ENCODE data around the gene RLN3. TPM values are rescaled to one million over a fixed set of nuclear protein-coding genes. Genes with fewer than 3 reads are reported as not detected.

RLN3 gene
- polyA plus RNA-seq, 2 donors = not detected

DNA sequence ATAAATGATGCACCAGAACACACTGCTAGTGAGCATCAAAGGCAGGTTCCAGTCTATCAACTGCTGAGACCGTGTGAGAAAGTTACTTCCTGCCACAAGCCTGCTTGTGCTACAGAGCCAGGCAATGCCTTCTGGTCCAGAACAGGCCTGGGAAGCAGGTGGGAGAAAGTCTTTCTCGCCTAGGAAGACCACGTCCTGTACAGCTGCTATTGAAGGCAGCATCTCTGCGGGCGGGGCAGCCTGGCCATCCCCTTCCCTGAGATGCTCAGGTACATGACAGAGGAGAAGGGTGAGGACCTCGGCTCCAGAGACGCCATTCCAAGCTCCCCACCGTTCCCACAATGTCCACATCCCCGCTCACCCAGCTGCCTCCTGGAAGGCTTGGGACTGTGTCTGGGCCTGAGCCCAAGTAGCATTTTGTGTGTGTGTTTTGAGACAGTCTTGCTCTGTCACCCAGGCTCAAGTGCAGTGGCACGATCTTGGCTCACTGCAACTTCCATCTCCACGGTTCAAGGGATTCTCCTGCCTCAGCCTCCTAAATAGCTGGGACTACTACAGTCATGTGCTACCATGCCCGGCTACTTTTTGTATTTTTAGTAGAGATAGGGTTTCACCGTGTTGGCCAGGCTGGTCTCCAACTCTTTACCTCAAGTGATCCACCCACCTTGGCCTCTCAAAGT is 25.2 kb upstream of the RLN3 start:
- Histone ChIP-seq H3K4me1 (ENCODE audit: control insufficient read depth in 2 of 2, insufficient read depth in 2 of 2, low read length in 1 of 2) (peaks cover 0 to 5% of the 10 kb centered on the region in 2 donors), H3K27ac (ENCODE audit: low read depth in 2 of 2, low read length in 1 of 2) (peak overlapping the region; percentile 67 to 74), H3K4me3 (ENCODE audit: low read depth in 1 of 2, low read length in 2 of 2) (no peak overlapping the region), H3K9me3 (ENCODE audit: control insufficient read depth in 2 of 2, insufficient read depth in 1 of 2, low read depth in 1 of 2, low read length in 1 of 2) (no peaks in the 10 kb centered on the region), H3K27me3 (ENCODE audit: control insufficient read depth in 1 of 2, insufficient read depth in 2 of 2, low read length in 2 of 2) (no peaks in the 10 kb centered on the region), H3K36me3 (ENCODE audit: control insufficient read depth in 2 of 2, insufficient read depth in 2 of 2, low read length in 1 of 2) (peaks cover 0 to under 1% of the 10 kb centered on the region in 2 donors)
- WGBS, 2 donors = 53 to 56% methylated on average over 13 of the region's 13 CpGs

DNA sequence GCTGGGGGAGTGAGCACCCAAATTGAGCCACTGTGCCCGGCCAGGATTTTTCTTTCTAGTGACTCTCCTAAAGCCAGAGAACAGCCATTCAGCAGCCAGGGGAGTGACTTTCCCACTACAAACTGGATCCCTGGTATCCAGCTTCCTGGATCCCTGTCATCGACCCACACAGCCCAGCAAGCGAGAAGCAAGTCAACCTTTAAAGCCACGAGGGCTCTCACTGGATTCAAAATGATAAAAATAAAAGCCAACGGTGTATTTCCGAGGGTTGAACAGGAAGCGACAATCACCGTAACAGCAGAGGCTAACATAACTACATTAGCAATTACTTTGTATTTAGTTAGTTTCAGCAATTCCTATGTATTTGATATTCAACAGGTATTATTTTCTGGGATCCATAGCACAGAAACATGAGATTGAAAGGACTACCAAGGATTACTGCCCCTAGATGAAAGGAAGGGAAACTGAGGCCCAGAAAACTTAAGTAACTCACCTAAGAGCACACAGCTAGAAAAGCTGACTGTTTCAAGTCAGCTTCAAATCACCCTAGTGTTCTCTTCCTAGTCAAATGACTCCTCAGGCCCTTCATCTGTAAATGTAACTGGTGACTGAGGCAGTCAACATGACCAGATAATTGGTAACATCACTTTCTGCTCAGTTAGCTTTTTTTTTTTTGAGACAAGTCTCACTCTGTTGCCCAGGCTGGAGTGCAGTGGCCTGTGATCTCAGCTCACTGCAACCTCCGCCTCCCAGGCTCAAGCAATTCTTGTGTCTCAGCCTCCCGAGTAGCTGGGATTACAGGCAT is 24.5 kb upstream of the RLN3 start:
- Histone ChIP-seq H3K27ac (ENCODE audit: low read depth in 2 of 2, low read length in 1 of 2) (peak overlapping the region; percentile 74 to 96), H3K4me1 (ENCODE audit: control insufficient read depth in 2 of 2, insufficient read depth in 2 of 2, low read length in 1 of 2) (peaks cover 0 to 5% of the 10 kb centered on the region in 2 donors), H3K9me3 (ENCODE audit: control insufficient read depth in 2 of 2, insufficient read depth in 1 of 2, low read depth in 1 of 2, low read length in 1 of 2) (no peaks in the 10 kb centered on the region), H3K4me3 (ENCODE audit: low read depth in 1 of 2, low read length in 2 of 2) (no peak overlapping the region), H3K36me3 (ENCODE audit: control insufficient read depth in 2 of 2, insufficient read depth in 2 of 2, low read length in 1 of 2) (no peaks in the 10 kb centered on the region), H3K27me3 (ENCODE audit: control insufficient read depth in 1 of 2, insufficient read depth in 2 of 2, low read length in 2 of 2) (no peaks in the 10 kb centered on the region)
- 41% methylated on average over 10 of the region's 10 CpGs for WGBS, 2 donors

DNA sequence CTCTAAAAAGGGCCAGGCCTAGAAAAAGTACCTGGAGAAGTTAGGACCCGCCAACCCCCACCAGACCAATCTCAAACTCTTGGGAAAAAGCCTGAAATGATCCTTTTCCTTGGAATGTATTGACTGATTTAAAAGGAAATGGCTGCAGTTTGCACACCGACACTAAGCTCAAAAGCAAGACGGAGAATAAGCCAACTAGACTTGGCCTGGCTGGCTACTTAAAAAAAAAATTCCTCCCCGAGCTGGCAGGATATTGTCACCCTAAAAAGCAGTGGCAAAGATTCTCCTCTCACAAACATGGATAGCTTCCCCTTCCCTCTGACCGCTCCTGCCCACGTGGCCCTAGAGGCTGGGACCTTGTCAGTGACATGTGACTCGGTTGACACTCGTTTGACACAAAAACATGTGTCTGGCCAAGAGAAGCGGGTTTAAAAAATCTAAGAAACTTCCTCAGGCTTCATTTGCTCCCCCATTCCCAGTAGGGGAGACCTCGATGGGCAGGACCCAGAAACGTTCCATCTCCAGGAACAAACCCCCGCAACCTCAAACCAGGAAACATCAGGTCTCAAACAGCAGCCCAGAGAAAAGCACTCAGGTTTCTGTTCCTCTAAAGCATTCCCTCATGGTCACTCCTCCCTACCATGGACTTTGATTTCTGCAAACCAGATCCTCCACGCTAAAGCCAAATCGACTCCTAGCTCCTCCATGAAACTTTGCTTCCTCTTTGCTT is 23.2 kb upstream of the RLN3 start:
- Histone ChIP-seq H3K9me3 (ENCODE audit: control insufficient read depth in 2 of 2, insufficient read depth in 1 of 2, low read depth in 1 of 2, low read length in 1 of 2) (no peaks in the 10 kb centered on the region), H3K36me3 (ENCODE audit: control insufficient read depth in 2 of 2, insufficient read depth in 2 of 2, low read length in 1 of 2) (no peaks in the 10 kb centered on the region), H3K4me3 (ENCODE audit: low read depth in 1 of 2, low read length in 2 of 2) (peak overlapping the region in 1 of 2 donors; percentile 5), H3K27ac (ENCODE audit: low read depth in 2 of 2, low read length in 1 of 2) (peak overlapping the region; percentile 96 to 100), H3K27me3 (ENCODE audit: control insufficient read depth in 1 of 2, insufficient read depth in 2 of 2, low read length in 2 of 2) (no peaks in the 10 kb centered on the region), H3K4me1 (ENCODE audit: control insufficient read depth in 2 of 2, insufficient read depth in 2 of 2, low read length in 1 of 2) (peaks cover 0 to 5% of the 10 kb centered on the region in 2 donors)
- WGBS, 2 donors = 12 to 14% methylated on average over 14 of the region's 14 CpGs

DNA sequence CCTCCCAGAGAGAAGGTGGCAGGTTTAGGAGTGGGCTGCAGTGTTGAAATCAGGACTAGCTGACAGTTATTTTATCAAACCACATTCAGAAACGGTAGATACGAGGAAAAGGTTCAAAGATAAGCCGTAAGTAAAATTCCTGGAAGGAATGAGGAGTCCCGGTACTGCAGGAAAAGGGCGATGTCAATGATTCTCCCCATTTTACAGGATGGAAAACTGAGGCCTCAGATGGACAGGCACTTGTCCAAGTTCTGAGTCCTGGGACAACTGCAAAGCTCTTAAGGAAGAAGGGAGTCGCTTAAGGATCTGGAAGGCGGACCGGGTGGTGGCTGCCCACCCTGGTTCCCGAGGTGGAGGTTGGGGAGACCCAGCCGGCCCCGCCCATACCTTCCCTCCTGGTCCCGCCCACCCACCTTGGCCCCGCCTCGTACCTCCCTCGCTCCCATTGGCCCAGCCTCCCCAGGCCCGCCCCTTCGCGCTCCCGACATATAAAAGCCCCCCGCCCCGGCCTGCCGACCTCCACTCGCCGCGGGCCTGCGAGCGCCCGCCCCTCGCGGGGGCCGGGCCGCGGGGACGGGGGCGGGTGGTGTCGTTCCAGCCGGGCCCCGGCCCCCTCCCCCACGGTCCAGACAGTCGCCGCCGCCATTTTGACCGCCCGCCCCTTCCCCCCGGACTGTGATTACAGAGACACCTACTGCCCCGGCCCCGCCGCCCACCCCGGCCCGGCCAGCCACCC is 22.4 kb upstream of the RLN3 start:
- Histone ChIP-seq H3K27me3 (ENCODE audit: control insufficient read depth in 1 of 2, insufficient read depth in 2 of 2, low read length in 2 of 2) (no peaks in the 10 kb centered on the region), H3K36me3 (ENCODE audit: control insufficient read depth in 2 of 2, insufficient read depth in 2 of 2, low read length in 1 of 2) (no peaks in the 10 kb centered on the region), H3K27ac (ENCODE audit: low read depth in 2 of 2, low read length in 1 of 2) (peak overlapping the region; percentile 96 to 100), H3K4me3 (ENCODE audit: low read depth in 1 of 2, low read length in 2 of 2) (peak overlapping the region; percentile 57 to 72), H3K9me3 (ENCODE audit: control insufficient read depth in 2 of 2, insufficient read depth in 1 of 2, low read depth in 1 of 2, low read length in 1 of 2) (no peaks in the 10 kb centered on the region), H3K4me1 (ENCODE audit: control insufficient read depth in 2 of 2, insufficient read depth in 2 of 2, low read length in 1 of 2) (peaks cover 0 to 5% of the 10 kb centered on the region in 2 donors)
- 5 to 8% methylated on average over 21 to 50 of the region's 50 CpGs for WGBS, 2 donors

DNA sequence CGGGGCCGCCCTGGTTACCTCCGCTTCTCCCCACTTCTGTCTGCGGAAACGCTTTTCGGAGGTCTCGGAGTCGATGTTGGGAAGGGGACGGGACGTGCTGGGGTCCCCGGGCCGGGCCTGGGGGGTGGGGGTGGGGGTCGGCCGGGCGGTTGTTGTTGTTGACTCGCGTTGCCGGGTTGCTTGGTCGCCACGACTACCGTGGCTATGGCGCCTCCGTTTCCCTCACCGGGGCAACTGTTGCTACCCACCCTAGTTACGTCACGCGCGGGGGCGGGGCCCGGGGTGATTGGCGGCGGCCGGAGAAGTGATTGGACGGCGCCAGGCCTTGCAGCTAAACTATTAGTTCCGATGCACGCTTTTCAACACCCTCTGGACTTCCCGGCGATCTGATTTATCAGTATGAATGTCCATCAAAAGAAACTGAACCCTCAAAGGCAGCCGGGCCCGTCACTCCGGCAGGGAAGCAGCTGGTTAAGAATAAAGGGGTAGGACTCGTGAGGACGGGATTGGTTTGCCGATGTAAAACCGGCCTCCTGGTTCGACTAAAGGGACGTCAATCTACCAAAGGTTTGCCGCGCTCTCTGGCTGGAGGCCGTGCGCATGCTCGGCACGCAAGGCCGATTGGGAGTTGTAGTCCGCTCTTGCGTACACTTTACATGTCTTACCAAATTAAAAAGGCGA is 21.7 kb upstream of the RLN3 start, which contains the start of gene RFX1:
Gene RFX1, minus strand, starts transcription at position 236 of the 681 bp plus-strand sequence. CDS start 12,477 bp downstream, outside the sequence.
- peak within 1 kb of the TSS; percentile 98 to 100 for H3K27ac ChIP-seq (ENCODE audit: low read depth in 2 of 2, low read length in 1 of 2)
- no peaks in the 10 kb centered on the region for H3K9me3 ChIP-seq (ENCODE audit: control insufficient read depth in 2 of 2, insufficient read depth in 1 of 2, low read depth in 1 of 2, low read length in 1 of 2)
- H3K4me3 ChIP-seq (ENCODE audit: low read depth in 1 of 2, low read length in 2 of 2) = peak within 1 kb of the TSS; percentile 72 to 82
- H3K27me3 ChIP-seq (ENCODE audit: control insufficient read depth in 1 of 2, insufficient read depth in 2 of 2, low read length in 2 of 2) = no peaks in the 10 kb centered on the region
- H3K36me3 ChIP-seq (ENCODE audit: control insufficient read depth in 2 of 2, insufficient read depth in 2 of 2, low read length in 1 of 2) = no peaks in the 10 kb centered on the region
- 0 to 1% methylated on average over 55 to 58 of the region's 58 CpGs for WGBS, 2 donors
- H3K4me1 ChIP-seq (ENCODE audit: control insufficient read depth in 2 of 2, insufficient read depth in 2 of 2, low read length in 1 of 2) = peaks cover 0 to 3% of the 10 kb centered on the region in 2 donors

DNA sequence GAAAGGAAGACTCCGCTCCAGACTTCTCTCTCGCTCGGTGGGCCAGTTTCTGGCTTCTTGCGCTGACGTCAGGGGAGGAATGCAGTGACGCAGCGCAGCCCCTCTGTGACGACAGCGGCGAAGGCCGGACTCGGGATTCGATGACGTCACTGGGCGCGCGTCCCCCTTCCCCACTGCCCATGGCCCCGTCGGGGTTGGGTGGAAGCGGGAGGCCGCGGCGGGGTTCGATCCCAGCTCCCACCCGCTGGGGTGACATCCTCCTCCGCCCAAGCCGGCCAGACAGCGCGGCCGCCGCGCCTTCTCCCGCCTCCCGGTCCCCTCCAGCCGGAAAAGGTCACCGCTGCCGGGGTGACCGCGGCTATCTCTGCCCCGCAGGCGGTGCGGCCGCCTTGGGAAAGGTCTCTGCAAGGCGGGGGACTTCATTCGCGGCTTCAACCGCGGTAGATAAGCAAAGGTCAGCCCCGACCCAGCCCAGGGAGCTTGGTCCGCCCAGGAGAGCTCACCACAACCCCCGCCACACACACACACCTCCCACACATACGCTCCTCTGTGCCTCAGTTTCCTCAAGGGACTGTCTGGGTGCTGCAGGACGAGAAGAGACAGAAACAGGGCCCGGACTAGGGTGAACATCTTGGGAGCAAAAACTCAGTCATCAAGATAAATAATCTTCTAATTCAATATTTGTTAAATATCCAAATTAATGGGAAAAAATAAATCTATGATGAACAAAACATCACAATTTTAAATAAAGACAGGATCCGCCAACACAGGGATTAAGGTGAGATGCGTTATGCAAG is 21.0 kb upstream of the RLN3 start:
- Histone ChIP-seq H3K9me3 (ENCODE audit: control insufficient read depth in 2 of 2, insufficient read depth in 1 of 2, low read depth in 1 of 2, low read length in 1 of 2) (no peaks in the 10 kb centered on the region), H3K4me1 (ENCODE audit: control insufficient read depth in 2 of 2, insufficient read depth in 2 of 2, low read length in 1 of 2) (peaks cover 0 to 3% of the 10 kb centered on the region in 2 donors), H3K27ac (ENCODE audit: low read depth in 2 of 2, low read length in 1 of 2) (peak overlapping the region; percentile 98 to 100), H3K36me3 (ENCODE audit: control insufficient read depth in 2 of 2, insufficient read depth in 2 of 2, low read length in 1 of 2) (no peaks in the 10 kb centered on the region), H3K27me3 (ENCODE audit: control insufficient read depth in 1 of 2, insufficient read depth in 2 of 2, low read length in 2 of 2) (no peaks in the 10 kb centered on the region), H3K4me3 (ENCODE audit: low read depth in 1 of 2, low read length in 2 of 2) (peak overlapping the region; percentile 46 to 82)
- WGBS, 2 donors = 4 to 6% methylated on average over 43 to 56 of the region's 56 CpGs

DNA sequence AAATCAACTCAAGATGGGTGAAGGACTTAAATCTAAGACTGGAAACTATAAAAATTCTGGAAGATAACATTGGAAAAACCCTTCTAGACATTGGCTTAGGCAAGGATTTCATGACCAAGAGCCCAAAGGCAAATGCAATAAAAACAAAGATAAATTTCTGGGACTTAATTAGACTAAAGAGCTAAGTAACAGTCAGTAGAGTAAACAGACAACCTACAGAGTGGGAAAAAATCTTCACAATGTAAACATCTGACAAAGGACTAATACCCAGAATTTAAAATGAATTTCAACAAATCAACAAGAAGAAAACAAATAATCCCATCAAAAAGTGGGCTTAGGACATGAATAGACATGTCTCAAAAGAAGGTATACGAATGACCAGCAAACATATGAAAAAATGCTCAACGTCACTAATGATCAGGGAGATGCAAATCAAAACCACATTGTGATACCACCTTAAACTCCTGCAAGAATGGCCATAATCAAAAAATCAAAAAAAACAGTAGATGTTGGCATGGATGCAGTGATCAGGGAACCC is 15.5 kb upstream of the RLN3 start:
- 72 to 78% methylated on average over 2 of the region's 2 CpGs for WGBS, 2 donors
- Histone ChIP-seq H3K27ac (ENCODE audit: low read depth in 2 of 2, low read length in 1 of 2) (no peak overlapping the region), H3K36me3 (ENCODE audit: control insufficient read depth in 2 of 2, insufficient read depth in 2 of 2, low read length in 1 of 2) (no peaks in the 10 kb centered on the region), H3K9me3 (ENCODE audit: control insufficient read depth in 2 of 2, insufficient read depth in 1 of 2, low read depth in 1 of 2, low read length in 1 of 2) (no peaks in the 10 kb centered on the region), H3K27me3 (ENCODE audit: control insufficient read depth in 1 of 2, insufficient read depth in 2 of 2, low read length in 2 of 2) (no peaks in the 10 kb centered on the region), H3K4me3 (ENCODE audit: low read depth in 1 of 2, low read length in 2 of 2) (no peak overlapping the region), H3K4me1 (ENCODE audit: control insufficient read depth in 2 of 2, insufficient read depth in 2 of 2, low read length in 1 of 2) (no peaks in the 10 kb centered on the region)

DNA sequence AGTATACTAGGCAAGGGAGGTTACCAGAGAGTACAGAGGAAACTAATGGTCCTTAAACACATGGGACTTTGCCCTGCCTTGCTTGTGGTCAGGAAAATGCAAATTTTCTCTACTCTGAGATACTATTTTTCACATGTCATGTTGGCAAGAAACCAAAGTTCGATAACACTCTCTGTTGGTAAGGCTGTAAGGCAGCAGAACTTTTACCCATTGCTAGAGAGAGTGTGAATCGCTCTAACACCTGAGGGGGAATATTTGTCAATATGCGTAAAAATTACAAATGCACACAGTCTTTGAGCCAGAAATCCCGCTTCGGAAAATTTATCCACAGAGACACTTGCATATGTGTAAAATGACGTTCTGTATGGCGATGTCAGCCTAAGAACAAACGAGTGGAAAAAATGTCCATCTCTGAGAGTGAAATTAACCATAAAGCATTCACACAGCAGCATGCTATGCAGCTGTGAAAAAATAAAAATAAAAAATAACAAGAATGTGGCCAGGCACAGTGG is 12.4 kb upstream of the RLN3 start:
- Histone ChIP-seq H3K4me3 (ENCODE audit: low read depth in 1 of 2, low read length in 2 of 2) (no peak overlapping the region), H3K27me3 (ENCODE audit: control insufficient read depth in 1 of 2, insufficient read depth in 2 of 2, low read length in 2 of 2) (no peaks in the 10 kb centered on the region), H3K9me3 (ENCODE audit: control insufficient read depth in 2 of 2, insufficient read depth in 1 of 2, low read depth in 1 of 2, low read length in 1 of 2) (no peaks in the 10 kb centered on the region), H3K36me3 (ENCODE audit: control insufficient read depth in 2 of 2, insufficient read depth in 2 of 2, low read length in 1 of 2) (no peaks in the 10 kb centered on the region), H3K27ac (ENCODE audit: low read depth in 2 of 2, low read length in 1 of 2) (no peak overlapping the region), H3K4me1 (ENCODE audit: control insufficient read depth in 2 of 2, insufficient read depth in 2 of 2, low read length in 1 of 2) (no peaks in the 10 kb centered on the region)
- 54 to 76% methylated on average over 8 of the region's 8 CpGs for WGBS, 2 donors
